GM18517 (cell line): ENCODE data around the gene UBE2B.
"Not testable (repeated sequence)": the region's sequence is repeated elsewhere in the genome, so short reads cannot be mapped to it uniquely, and the experiment has no call there.

Source experiments
- ATAC-seq: cut with Tn5 transposase; IDR thresholded peaks from one replicate; pipeline ENCODE4 v1.9.1; 2021; ENCODE audit warnings: mild to moderate bottlenecking, moderate library complexity; ENCODE audit not compliant: unreplicated experiment

The UBE2B gene

DNA sequence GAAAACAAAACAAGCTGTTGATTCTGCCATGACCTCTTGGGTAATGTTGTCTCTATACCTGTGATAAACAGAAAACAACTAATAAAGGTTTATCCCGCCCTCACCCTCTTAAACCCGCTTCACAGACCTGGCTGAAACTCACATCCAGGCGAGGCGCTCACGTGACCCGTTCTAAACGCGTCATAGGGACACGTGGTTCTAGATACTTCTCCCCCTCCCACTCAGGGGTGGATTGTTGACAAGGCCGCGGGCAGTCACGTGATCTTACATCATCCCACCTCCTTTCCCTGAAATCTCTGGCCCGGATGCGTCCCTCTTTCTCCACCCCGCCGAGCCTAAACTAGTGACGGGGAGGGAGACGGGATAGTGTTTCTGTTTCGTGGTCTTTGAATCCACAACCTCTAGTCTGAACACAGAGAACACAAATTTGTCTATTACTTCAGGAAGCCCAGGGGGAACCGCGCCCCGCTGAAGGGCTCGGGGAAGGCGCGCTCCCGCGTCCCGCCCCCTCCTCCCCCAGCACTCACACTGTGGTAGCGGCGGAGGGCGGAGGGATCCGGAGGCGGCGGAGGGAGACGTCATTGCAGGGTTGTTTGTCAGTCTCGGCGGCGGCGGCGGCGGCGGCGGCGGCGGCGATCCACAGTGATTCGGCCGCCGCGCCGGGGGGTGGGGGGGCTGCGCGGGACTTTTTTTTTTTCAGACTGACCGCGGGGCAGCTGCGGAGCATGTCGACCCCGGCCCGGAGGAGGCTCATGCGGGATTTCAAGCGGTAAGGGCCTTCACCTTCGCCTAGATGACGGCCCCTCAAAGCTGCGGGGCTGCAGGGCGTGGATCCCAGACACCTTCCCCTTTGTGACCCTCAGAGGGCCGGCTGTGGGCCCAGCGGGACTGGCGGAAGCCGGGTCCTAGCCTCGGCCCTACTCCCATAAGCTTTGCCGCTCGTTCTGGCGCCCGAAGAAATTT lies at the start of gene UBE2B:
UBE2B (plus strand) TSS at position 699 of the 963 bp plus-strand sequence; CDS start at position 726, 27 bp downstream.
- peak; percentile 78 for ATAC-seq

DNA sequence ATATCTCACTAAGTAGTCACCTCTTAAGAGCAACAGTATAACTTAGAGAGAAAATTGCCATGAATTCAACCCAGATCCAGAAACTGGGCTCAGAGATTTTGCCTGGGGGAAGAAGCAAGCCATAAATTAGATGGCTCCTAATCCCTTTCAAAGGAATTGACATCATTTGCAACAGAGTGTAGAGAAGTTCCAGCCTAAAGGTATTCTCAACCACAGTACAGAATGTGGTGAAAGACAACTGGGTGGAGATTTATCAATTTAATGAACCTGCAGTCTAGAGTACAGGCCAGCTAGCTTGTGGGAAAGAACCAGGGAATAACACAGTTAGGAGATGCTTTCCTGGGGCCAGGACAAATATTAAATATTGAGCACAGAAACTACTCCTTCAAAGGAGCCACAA lies 44.0 kb upstream of the UBE2B start:
- no peak for ATAC-seq

DNA sequence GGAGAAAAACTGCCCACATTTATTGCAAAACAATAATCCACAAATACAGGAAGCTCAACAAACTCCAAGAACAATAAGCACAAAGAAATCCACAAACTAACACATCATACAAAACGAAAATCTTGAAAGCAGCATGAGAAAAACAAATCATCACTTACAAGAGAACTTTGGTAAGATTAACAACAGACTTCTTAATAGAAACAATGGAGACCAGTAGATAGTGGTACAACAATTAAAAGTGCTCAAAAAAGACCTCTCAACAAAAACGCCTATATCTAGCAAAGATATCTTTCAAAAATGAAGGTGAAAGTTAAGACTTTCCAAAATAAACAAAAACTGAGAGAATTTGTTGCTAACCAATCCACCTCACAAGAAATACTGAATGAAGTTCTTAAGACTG lies 42.8 kb upstream of the UBE2B start:
- no peak for ATAC-seq

DNA sequence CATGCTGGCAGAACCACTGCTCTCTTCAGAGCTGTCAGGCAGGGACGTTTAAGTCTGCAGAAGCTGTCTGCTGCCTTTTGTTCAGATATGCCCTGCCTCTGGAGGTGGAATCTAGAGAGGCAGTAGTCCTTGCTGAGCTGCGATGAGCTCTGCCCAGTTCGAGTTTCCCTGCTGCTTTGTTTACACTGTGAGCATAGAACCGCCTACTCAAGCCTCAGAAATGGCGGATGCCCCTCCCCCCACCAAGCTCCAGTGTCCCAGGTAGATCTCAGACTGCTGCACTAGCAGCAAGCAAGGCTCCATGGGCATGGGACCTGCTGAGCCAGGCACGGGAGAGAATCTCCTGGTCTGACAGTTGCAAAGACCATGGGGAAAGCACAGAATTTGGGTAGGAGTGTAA lies 34.5 kb upstream of the UBE2B start:
- ATAC-seq = not testable (repeated sequence)

DNA sequence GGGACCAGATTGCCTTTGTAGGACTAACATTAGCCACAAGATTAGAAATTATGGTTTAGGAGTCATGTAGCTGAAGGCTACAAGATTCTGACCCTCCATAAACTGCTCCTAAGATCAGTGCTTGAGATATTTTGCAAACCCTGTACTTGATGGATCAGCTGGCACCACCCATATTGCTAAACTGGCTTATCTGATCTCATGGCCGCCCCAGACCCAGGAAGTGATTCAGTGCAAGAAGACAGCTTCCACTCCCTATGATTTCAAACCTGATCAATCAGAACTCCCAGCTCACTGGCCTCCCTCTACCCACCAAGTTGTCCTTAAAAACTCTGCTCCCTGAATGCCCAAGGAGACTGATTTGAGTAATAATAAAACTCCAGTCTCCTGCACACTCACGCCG lies 27.9 kb upstream of the UBE2B start:
- ATAC-seq = not testable (repeated sequence)

DNA sequence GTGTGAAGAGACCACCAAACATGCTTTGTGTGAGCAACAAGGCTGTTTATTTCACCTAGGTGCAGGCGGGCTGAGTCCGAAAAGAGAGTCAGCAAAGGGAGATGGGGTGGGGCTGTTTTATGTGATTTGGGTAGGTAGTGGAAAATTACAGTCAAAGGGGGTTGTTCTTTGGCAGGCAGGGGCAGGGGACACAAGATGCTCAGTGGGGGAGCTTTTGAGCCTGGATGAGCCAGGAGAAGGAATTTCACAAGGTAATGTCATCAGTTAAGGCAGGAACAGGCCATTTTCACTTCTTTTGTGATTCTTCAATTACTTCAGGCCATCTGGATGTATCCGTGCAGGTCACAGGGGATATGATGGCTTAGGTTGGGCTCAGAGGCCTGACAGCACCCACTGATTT lies 25.9 kb upstream of the UBE2B start:
- not testable (repeated sequence) for ATAC-seq

DNA sequence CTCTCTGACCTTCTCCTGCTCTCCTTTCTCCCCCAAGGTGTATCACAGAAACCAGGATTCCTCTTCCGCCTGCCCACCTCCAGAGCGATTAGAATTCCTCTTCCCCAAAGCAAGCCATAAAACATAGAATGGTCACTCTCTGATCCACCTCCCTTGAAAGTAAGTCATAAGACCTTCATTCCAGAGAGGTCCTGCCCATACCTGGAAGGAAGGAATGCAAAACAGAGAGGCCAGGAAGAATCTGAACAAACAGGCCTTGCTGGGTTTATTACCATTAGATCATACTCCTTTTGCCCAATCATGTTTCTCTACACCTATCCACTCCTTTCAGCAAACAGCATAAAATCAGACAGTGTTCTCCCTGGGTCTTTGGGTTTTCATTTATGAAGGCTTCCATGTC lies 25.4 kb upstream of the UBE2B start:
- ATAC-seq = no peak

DNA sequence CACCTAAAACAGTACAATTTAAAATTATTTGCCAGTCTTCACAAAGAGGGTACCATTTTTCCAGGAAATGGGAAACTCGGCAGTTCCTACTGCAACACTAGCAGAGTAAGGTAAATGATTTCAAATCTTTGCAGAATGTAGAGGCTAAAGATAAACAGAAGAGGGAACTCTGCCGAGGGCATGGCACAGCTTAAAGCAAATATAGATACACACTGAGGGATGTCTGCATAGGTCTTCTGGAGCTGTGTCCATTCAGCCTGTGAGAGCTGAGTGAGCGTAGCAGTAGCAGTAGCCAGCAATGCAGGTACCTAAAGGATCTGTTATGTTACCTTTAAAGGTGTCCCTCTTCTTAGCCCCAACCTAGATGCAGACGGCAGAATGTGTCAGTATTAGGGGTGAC lies 21.9 kb upstream of the UBE2B start:
- ATAC-seq = no peak

DNA sequence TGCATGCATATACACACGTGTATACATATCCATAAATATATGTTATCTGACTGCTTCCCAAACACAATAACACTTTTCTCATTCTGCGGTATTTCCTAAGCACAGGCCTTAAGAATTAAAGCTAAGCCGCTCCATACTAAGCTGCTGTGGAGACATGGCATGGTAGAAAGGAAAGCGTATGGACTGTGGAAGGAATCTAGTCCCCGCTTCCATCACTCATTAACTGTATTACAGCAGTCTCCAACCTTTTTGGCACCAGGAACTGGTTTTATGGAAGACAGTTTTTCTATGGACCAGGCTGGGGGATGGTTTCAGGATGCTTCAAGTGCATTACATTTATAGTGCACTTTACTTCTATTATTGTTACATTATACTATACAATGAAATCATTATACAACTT lies 15.7 kb upstream of the UBE2B start:
- no peak for ATAC-seq

DNA sequence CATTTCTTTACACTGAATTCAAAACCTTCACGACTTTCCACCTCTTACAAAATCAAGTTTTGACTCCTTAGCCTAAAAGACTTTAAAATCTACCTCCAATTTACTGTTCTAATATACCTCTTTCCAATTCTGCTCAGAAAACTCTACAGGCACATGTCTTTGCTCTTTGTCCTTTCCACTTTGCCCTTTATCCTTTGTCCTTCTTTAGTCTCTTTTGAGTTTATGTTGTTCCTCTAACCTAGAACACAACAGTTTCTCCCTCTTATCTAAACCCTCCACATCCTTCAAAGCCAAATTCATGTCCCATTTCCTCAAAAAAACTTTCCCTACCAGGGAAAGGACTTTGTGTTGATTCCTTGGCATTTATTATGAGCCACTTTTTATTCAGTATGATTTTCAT lies 5.8 kb upstream of the UBE2B start:
- ATAC-seq = no peak

DNA sequence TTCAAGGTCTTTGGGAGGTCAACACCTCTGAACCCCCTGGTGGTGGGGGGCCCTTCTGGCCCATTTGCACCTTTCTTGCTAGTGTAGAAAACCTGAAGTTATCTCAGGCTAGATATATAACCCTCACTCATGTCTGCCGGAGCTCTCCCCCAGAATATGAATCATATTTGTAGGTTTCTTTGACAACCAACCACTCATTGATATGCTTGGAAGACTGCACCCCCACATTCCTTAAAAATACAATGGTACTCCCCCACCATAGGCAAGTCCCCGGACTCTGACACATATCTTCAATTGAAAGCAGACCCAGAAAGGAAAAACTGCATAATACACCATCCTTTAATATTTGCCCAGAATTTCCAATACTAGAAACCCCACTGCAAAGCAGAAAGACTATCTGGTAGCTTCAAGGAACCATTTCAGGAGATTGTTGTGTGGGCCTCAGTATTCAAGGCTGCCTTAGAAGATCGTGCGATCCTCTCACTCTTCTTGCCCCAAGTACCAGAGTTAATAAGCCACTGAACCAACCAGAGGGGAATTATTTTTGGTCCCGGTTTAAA lies 978 bp upstream of the UBE2B start:
- ATAC-seq = peak; percentile 14

DNA sequence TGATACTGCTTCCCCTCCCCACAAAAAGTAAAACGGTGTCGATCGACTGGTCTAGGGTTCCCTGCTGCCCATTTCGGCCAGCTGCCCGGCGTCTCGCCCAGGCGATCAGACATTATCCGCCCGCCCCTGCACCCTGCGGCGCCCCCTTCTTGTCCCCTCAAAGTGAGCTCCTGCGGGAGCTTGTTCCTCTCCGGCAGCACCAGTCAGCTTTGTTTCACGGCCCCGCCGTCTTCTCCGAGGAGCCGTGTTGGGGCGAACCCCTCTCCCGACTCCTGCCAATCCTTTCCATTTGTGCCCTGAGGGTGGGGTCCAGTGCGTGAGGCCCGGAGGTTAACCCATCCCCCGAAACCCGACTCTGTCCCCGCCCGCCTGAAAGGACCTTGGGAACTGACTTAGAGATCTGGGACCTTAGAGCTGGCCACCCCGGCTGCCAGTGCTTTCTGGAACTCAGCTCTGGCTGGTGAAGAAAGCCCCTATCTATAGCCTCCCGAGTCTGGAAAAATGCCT lies 518 bp downstream of the UBE2B start:
- no peak for ATAC-seq

DNA sequence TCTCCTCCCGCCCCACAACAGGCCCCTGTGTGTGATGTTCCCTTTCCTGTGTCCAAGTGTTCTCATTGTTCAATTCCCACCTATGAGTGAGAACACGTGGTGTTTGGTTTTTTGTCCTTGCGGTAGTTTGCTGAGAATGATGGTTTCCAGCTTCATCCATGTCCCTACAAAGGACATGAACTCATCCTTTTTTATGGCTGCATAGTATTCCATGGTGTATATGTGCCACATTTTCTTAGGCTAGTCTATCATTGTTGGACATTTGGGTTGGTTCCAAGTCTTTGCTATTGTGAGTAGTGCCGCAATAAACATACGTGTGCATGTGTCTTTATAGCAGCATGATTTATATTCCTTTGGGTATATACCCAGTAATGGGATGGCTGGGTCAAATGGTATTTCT lies 2.3 kb downstream of the UBE2B start:
- ATAC-seq = not testable (repeated sequence)

DNA sequence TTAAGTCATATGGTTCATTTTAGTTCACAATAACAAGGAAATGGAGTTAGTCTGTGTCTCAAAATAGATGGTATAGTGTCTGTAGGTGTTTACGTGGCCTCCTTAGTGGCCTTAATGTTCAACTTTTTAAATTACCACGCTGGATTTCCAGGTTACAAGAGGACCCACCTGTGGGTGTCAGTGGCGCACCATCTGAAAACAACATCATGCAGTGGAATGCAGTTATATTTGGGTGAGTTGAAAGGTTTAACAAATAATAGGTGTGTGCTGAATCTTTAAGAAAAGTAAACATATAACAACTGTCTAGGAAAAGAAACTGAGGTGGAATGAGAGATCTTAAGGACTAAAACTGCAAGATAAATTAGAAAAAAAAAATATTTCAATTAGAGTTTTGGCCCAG lies 2.9 kb downstream of the UBE2B start:
- no peak for ATAC-seq

DNA sequence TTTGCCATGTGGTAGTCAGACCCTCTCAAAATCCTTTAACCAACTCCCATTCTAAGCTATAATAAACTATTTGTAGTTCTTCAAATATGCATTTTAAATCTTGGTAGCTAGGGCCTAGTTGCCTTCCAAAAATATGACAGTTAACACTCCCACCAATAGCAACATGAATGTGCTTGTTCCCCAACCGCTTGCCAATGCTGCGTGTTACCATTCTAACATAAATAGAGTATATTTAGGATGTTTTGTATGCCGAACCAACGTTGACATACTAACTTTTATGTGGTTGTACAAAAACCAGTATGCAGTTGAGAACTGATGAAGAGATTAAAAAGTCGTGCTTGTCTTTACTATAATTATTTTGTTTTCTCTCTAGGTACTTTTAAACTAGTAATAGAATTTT lies 9.0 kb downstream of the UBE2B start:
- no peak for ATAC-seq

DNA sequence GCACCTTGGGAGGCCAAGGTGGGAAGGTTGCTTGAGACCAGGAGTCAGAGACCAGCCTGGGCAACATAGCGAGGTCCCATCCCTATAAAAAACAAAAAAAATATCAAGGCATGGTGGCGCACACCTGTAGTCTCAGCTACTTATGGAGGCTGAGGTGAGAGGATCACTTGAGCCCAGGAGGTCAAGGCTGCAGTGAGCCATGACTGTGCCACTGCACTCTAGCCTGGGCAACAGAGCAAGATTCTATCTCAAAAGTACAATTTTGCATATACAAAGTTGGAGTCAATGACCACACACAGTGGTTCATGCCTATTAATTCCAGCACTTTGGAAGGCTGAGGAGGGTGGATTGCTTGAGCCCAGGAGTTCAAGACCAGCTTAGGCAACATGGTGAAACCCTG lies 10.8 kb downstream of the UBE2B start:
- not testable (repeated sequence) for ATAC-seq

DNA sequence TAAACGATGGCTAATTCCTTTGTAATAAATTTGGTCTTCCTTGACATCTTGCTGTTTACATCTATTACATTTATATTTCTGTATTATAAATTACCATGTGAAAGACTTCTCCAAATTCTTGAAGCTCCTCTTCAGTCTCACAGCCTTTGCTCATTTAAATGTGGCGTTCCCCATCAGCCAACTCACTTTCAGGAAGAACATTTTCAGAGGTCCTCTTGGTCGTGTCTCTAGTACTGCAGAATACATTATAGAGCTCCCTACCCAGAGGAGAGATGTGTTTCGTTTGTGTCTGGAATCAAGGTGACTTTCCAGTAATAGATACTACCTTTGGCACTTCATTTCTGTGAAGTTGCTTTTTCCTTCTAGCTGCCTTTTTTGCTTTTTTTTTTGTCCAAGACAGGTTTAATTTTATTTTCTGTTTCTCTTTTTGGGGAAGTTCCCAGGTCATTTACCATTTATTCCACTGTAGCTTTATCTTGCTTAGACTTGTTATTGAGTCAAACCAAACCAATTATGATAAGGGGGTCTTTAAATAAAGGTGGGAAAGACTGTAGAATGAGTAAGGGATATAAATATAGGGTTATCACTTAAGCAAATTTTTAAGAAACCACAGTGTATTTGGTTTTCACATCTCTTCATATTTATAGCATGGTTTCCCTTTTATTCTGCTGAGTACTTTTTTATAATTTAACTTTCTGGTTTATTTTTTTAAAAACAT lies 12.8 kb downstream of the UBE2B start:
- no peak for ATAC-seq

DNA sequence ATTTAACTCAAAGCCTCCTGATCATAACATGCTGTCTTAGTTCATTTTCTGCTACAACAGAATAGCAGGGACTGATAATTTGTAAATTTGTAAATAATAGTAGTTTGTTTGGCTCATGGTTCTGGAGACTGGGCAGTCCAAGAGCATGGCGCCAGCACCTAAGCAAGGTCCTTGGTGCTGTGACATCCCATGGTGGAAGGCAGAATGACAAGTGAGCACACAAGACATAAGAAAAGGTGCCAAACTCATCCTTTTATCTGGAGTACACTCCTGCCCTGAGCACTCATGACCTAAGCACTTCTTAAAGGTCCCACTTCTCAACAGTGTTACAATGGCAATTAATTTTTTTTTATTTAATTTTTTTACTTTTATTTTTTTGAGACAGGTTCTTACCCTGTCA lies 16.1 kb downstream of the UBE2B start:
- ATAC-seq = no peak

DNA sequence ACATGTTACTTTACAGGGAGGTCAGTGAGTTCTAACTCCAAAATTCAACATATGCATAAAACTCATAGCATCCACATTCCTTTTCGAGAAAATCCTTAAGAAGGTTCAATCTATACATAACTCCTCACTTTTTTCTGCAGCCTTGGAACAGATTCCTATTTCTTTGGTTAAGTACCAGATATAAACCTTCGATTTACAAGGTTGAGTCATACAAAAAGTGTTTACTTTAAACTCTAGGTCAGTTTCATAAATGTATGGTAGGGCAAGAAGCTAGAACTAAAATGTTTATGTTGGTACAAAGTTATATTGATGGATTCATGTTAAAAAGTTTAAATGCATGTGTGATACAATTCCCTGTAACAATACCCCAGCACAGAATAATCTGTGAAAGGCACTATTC lies 20.9 kb downstream of the UBE2B start:
- ATAC-seq = no peak

DNA sequence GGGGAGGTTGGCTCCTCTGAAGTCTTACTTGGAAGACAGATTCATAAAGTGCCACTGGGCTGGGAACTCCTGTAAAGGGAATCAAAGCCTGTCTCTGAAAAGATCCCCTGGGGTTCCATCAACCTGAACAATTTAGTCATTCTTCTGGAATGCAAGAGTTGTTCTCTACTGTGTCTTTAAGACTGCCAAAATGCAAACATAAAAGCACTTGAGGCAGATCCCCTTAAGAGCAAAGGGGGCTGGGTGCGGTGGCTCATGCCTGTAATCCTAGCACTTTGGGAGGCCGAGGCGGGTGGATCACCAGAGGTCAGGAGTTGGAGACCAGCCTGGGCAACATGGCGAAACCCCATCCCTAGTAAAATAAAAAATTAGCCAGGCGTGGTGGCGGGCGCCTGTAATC lies 23.6 kb downstream of the UBE2B start:
- no peak for ATAC-seq

DNA sequence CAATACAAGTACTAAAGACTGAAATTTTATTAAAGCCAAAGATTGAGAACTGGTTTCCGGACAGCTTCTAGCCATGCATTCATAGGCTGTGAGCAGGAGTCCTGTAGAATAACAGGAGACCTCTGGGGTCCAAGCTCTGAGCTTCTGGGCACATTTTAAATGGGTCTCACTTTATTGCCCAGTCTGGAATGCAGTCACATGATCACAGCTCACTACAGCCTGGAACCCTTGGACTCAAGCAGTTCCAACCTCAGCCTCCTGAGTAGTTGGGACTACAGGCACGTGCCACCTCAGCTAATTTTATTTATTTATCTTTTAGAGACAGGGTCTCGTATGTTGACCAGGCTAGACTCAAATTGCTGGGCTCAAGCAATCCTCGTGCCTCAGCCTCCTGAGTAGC lies 24.9 kb downstream of the UBE2B start:
- ATAC-seq = no peak

DNA sequence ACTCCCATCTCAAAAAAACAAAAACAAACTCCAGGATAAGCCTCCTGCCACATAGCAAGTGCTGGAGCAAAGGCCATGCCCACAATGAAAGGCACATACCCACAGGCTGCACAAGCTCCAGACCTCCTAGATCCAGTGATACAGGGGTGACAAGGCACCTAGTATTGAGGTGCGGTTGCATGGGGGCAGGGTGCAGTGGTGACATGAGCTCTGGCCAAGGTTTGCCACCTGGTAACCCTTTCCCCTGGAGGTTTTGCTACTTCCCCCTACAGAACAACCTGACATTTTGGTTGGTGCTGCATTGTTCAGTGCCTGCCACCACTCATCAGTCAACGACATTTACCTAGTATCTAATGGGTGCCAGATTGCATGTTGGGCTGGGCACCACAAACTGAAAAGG lies 25.8 kb downstream of the UBE2B start:
- ATAC-seq = no peak
